ENCODE data around the gene HINFP.
A peak's percentile ranks its signal among the peaks of the same experiment; 100 is the strongest.

HINFP gene

GRCh38 chr11:119121811-119122124 lies 388 bp downstream of the HINFP start:
- Histone ChIP-seq H3K27me3 (ENCODE audit: insufficient read depth, low read length) (no peaks in the 10 kb centered on the region), H3K27ac (ENCODE audit: low read depth, low read length) (peak overlapping the region; percentile 30), H3K79me2 (ENCODE audit: control insufficient read depth, insufficient read depth, low read length, poor library complexity) (peaks cover 5% of the 10 kb centered on the region), H4K91ac (ENCODE audit: low read depth, low read length) (peak overlapping the region; percentile 40), H2AFZ (ENCODE audit: insufficient read depth, low read length, poor library complexity) (peak overlapping the region; percentile 74), H4K8ac (ENCODE audit: low read depth, low read length) (peak overlapping the region; percentile 75), H3K4ac (ENCODE audit: low read depth, low read length) (peak overlapping the region; percentile 28), H3K4me3 (ENCODE audit: low read depth, low read length) (peak overlapping the region; percentile 94), H4K12ac (ENCODE audit: low read depth, low read length) (peak overlapping the region; percentile 56), H3K18ac (ENCODE audit: low read length) (peak overlapping the region; percentile 32), H3K9ac (ENCODE audit: low read length) (peak overlapping the region; percentile 90), H3K4me2 (ENCODE audit: low read length) (peak overlapping the region; percentile 74), H2BK5ac (ENCODE audit: low read depth, low read length, poor library complexity) (no peak overlapping the region), H3K36me3 (ENCODE audit: control insufficient read depth in 1 of 2, insufficient read depth in 2 of 2, low read length in 2 of 2) (peaks cover 4 to 9% of the 10 kb centered on the region in 2 experiments), H2BK120ac (ENCODE audit: insufficient read depth, low read length, poor library complexity) (no peak overlapping the region), H3K79me1 (ENCODE audit: low read length) (peaks cover 7% of the 10 kb centered on the region), H2BK12ac (ENCODE audit: low read length) (no peak overlapping the region), H2AK5ac (ENCODE audit: low read length) (no peak overlapping the region), H3K9me3 (ENCODE audit: insufficient read depth, low read depth, low read length) (no peaks in the 10 kb centered on the region), H3K4me1 (ENCODE audit: control insufficient read depth in 1 of 2, insufficient read depth in 2 of 2, low read length in 2 of 2) (peaks cover 0 to 9% of the 10 kb centered on the region in 2 experiments), H3K14ac (ENCODE audit: low read length) (peak overlapping the region; percentile 25), H3K23ac (ENCODE audit: low read length) (no peak overlapping the region)
- DNase-seq, result no peak
- WGBS (ENCODE audit: extremely low coverage, insufficient coverage, insufficient read length), result no CpG with 5 or more reads among the region's 20 CpGs

GRCh38 chr11:119125821-119126220 lies 4.4 kb downstream of the HINFP start:
- Histone ChIP-seq H3K23ac (ENCODE audit: low read length) (no peak overlapping the region), H4K91ac (ENCODE audit: low read depth, low read length) (no peak overlapping the region), H4K12ac (ENCODE audit: low read depth, low read length) (no peak overlapping the region), H3K18ac (ENCODE audit: low read length) (no peak overlapping the region), H3K36me3 (ENCODE audit: control insufficient read depth in 1 of 2, insufficient read depth in 2 of 2, low read length in 2 of 2) (peaks cover 12 to 19% of the 10 kb centered on the region in 2 experiments), H3K4me3 (ENCODE audit: low read depth, low read length) (no peak overlapping the region), H3K79me1 (ENCODE audit: low read length) (peaks cover 6% of the 10 kb centered on the region), H3K14ac (ENCODE audit: low read length) (no peak overlapping the region), H2BK12ac (ENCODE audit: low read length) (no peak overlapping the region), H2AK5ac (ENCODE audit: low read length) (no peak overlapping the region), H3K79me2 (ENCODE audit: control insufficient read depth, insufficient read depth, low read length, poor library complexity) (peaks cover 5% of the 10 kb centered on the region), H3K27me3 (ENCODE audit: insufficient read depth, low read length) (no peaks in the 10 kb centered on the region), H3K9ac (ENCODE audit: low read length) (no peak overlapping the region), H3K27ac (ENCODE audit: low read depth, low read length) (no peak overlapping the region), H2AFZ (ENCODE audit: insufficient read depth, low read length, poor library complexity) (no peak overlapping the region), H2BK5ac (ENCODE audit: low read depth, low read length, poor library complexity) (no peak overlapping the region), H3K4ac (ENCODE audit: low read depth, low read length) (no peak overlapping the region), H2BK120ac (ENCODE audit: insufficient read depth, low read length, poor library complexity) (no peak overlapping the region), H4K8ac (ENCODE audit: low read depth, low read length) (no peak overlapping the region), H3K4me1 (ENCODE audit: control insufficient read depth in 1 of 2, insufficient read depth in 2 of 2, low read length in 2 of 2) (peaks cover 0 to 7% of the 10 kb centered on the region in 2 experiments), H3K9me3 (ENCODE audit: insufficient read depth, low read depth, low read length) (no peaks in the 10 kb centered on the region), H3K4me2 (ENCODE audit: low read length) (no peak overlapping the region)
- no peak for DNase-seq
- no CpG with 5 or more reads among the region's 6 CpGs for WGBS (ENCODE audit: extremely low coverage, insufficient coverage, insufficient read length)

GRCh38 chr11:119126675-119127268 lies 5.4 kb downstream of the HINFP start:
- H3K9me3 ChIP-seq (ENCODE audit: insufficient read depth, low read depth, low read length), result no peaks in the 10 kb centered on the region

GRCh38 chr11:119130662-119131061 lies 9.3 kb downstream of the HINFP start:
- Histone ChIP-seq H3K9ac (ENCODE audit: low read length) (no peak overlapping the region), H3K27me3 (ENCODE audit: insufficient read depth, low read length) (no peaks in the 10 kb centered on the region), H3K4me3 (ENCODE audit: low read depth, low read length) (no peak overlapping the region), H2BK5ac (ENCODE audit: low read depth, low read length, poor library complexity) (no peak overlapping the region), H3K18ac (ENCODE audit: low read length) (no peak overlapping the region), H3K14ac (ENCODE audit: low read length) (no peak overlapping the region), H3K9me3 (ENCODE audit: insufficient read depth, low read depth, low read length) (no peaks in the 10 kb centered on the region), H2BK12ac (ENCODE audit: low read length) (no peak overlapping the region), H4K91ac (ENCODE audit: low read depth, low read length) (no peak overlapping the region), H3K4me1 (ENCODE audit: control insufficient read depth in 1 of 2, insufficient read depth in 2 of 2, low read length in 2 of 2) (no peaks in the 10 kb centered on the region), H4K8ac (ENCODE audit: low read depth, low read length) (no peak overlapping the region), H3K4ac (ENCODE audit: low read depth, low read length) (no peak overlapping the region), H3K27ac (ENCODE audit: low read depth, low read length) (no peak overlapping the region), H3K79me1 (ENCODE audit: low read length) (no peaks in the 10 kb centered on the region), H3K79me2 (ENCODE audit: control insufficient read depth, insufficient read depth, low read length, poor library complexity) (no peaks in the 10 kb centered on the region), H4K12ac (ENCODE audit: low read depth, low read length) (no peak overlapping the region), H3K23ac (ENCODE audit: low read length) (no peak overlapping the region), H2AFZ (ENCODE audit: insufficient read depth, low read length, poor library complexity) (no peak overlapping the region), H3K4me2 (ENCODE audit: low read length) (no peak overlapping the region), H2AK5ac (ENCODE audit: low read length) (no peak overlapping the region), H2BK120ac (ENCODE audit: insufficient read depth, low read length, poor library complexity) (no peak overlapping the region), H3K36me3 (ENCODE audit: control insufficient read depth in 1 of 2, insufficient read depth in 2 of 2, low read length in 2 of 2) (peaks cover 38 to 40% of the 10 kb centered on the region in 2 experiments)
- no CpG with 5 or more reads among the region's 3 CpGs for WGBS (ENCODE audit: extremely low coverage, insufficient coverage, insufficient read length)
- no peak for DNase-seq

More at GRCh38 chr11:119126675-119127268, 5.4 kb downstream of the HINFP start:
- no peak for DNase-seq
- no peaks in the 10 kb centered on the region for H3K79me1 ChIP-seq (ENCODE audit: low read length)
- H2AFZ ChIP-seq (ENCODE audit: insufficient read depth, low read length, poor library complexity), result no peak overlapping the region
- peaks cover 0 to 7% of the 10 kb centered on the region in 2 experiments for H3K4me1 ChIP-seq (ENCODE audit: control insufficient read depth in 1 of 2, insufficient read depth in 2 of 2, low read length in 2 of 2)
- H2BK12ac ChIP-seq (ENCODE audit: low read length), result no peak overlapping the region
- H3K4me2 ChIP-seq (ENCODE audit: low read length), result no peak overlapping the region
- WGBS (ENCODE audit: extremely low coverage, insufficient coverage, insufficient read length), result no CpG with 5 or more reads among the region's 5 CpGs
- no peak overlapping the region for H3K9ac ChIP-seq (ENCODE audit: low read length)
- H3K18ac ChIP-seq (ENCODE audit: low read length), result no peak overlapping the region
- H2BK120ac ChIP-seq (ENCODE audit: insufficient read depth, low read length, poor library complexity), result no peak overlapping the region
- no peak overlapping the region for H2BK5ac ChIP-seq (ENCODE audit: low read depth, low read length, poor library complexity)
- peaks cover 19 to 27% of the 10 kb centered on the region in 2 experiments for H3K36me3 ChIP-seq (ENCODE audit: control insufficient read depth in 1 of 2, insufficient read depth in 2 of 2, low read length in 2 of 2)
- H3K27me3 ChIP-seq (ENCODE audit: insufficient read depth, low read length), result no peaks in the 10 kb centered on the region
- H4K91ac ChIP-seq (ENCODE audit: low read depth, low read length), result no peak overlapping the region
- no peak overlapping the region for H4K12ac ChIP-seq (ENCODE audit: low read depth, low read length)
- no peak overlapping the region for H4K8ac ChIP-seq (ENCODE audit: low read depth, low read length)
- H3K27ac ChIP-seq (ENCODE audit: low read depth, low read length), result no peak overlapping the region
- H3K4ac ChIP-seq (ENCODE audit: low read depth, low read length), result no peak overlapping the region
- peaks cover 2% of the 10 kb centered on the region for H3K79me2 ChIP-seq (ENCODE audit: control insufficient read depth, insufficient read depth, low read length, poor library complexity)
- no peak overlapping the region for H3K14ac ChIP-seq (ENCODE audit: low read length)
- no peak overlapping the region for H2AK5ac ChIP-seq (ENCODE audit: low read length)
- no peak overlapping the region for H3K23ac ChIP-seq (ENCODE audit: low read length)
- H3K4me3 ChIP-seq (ENCODE audit: low read depth, low read length), result no peak overlapping the region

Data from trophoblast cell (in vitro differentiated cells and primary cell).